8988T (cell line): ENCODE results near the gene CROCC2.

ENCODE experiments used
- DNase-seq: peaks from one replicate; pipeline ENCODE4 v3.0.0; 2011

Gene CROCC2

GRCh38 chr2:240911641-240912265 is 5.6 kb downstream of the CROCC2 start:
- DNase-seq, result no peak

- DNase-seq, result no peak
Measured at GRCh38 chr2:240912878-240913809, 7.0 kb downstream of the CROCC2 start.

DNA sequence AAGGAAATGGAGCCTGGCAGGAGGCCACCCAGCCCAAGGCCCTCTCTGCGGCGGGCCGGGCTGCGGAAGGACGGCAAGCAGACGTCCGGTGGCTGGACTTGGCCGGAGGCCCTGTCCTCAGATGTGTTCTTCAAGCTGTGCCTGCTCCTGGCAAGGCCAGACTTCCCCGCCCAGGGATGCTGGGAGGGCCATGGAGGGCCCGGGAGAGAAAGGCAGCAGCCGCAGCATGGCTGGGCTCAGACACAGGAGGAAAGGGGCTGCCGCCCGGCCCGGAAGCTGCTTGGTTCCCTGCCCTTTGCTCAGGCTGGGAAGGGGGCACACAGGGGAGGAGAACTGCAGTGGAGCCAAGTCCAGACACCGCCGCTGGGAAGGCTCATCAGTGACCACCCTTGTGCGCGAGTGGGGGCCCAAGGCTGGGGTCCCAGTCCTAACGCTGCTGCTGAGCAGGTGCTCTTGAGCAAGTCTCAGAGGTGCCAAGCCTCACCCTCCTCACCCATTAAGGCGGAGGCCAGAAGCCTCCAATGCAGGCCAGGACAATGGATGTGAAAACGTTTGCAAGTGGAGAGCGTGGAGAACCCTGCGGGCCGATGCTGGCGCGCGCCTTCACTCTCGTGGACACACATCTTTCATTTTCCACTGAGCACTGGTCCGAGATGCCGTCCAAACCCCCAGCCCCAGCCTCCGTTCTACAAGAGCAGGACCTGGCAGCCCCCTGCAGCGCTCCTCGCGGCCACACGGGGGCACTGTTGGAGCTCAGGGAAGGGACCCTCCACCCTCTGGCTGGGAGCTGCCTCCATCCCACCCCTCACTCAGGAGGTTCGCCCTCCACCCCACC is 7.9 kb downstream of the CROCC2 start:
- peak; percentile 99 for DNase-seq

GRCh38 chr2:240914645-240915525 is 8.7 kb downstream of the CROCC2 start:
- peak; percentile 92 for DNase-seq

- no peak for DNase-seq
Measured at GRCh38 chr2:240915526-240916341, 9.6 kb downstream of the CROCC2 start.

GRCh38 chr2:240916571-240917008 is 10.5 kb downstream of the CROCC2 start:
- peak; percentile 42 for DNase-seq

DNA sequence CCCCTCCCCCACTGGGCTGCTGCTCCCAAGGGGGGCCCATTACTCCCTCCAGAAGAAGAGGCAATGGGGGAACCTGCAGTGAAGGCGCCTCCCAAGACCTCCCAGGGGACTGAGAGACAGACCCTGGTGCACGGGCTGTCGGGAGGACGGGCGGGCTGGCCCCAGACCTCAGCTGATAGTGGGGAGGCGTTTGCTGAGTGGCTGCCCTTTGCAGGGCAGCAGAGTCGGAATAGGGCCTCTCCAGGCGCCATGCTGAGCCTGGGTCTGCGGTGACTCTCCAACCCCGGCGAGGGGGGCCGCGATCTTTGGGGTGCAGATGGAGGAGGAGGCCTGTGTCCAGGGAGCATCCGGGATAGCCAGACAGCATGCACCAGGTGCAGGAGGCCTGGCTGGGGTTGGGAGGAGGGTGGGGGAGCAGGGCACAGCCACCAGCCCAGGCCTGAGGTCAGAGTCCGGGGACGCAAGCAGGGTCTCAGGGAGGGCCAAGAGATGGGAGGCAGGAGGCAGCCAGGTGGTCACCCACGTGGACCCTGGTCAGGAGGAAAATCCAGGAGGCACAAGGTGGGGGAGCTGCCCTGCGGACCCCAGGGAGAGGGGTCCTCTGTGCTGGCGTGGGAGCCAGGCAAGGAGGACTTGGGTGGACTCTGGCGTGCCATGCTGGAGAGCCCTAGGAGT is 11.0 kb downstream of the CROCC2 start:
- DNase-seq, result peak; percentile 32

DNA sequence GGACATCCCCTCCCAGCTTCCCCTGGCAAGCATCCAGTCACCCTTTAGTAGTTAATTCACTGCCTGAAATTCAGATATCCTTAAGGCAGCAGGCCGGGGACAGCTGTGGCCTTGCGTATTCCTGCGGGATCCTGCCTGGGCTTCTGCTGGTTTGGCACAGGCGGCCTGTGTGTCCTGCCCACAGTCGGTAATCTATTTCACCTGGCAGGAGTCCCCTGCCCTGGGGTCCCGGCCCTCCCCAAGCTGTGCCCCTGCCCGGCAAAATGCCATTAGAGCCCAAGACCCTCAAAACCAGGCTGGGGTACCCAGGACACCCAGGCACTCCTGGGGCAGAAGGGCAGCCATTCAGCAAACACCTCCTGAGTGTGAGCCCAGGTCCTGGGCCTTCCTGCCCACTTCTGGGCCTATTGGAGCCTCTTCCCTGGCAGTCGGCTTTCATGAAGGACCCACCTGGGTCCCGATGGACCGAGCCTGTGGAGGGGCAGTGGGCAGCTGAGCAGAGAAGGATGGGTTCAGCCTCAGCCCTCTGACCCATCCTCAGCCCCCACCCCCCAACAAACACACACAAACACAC is 11.6 kb downstream of the CROCC2 start:
- peak; percentile 56 for DNase-seq

- peak; percentile 24 for DNase-seq
Measured at GRCh38 chr2:240918258-240919091, 12.3 kb downstream of the CROCC2 start.

- peak; percentile 42 for DNase-seq
Measured at GRCh38 chr2:240919161-240919781, 13.1 kb downstream of the CROCC2 start.

- DNase-seq, result peak; percentile 23
Measured at GRCh38 chr2:240919786-240920782, 13.9 kb downstream of the CROCC2 start.

DNA sequence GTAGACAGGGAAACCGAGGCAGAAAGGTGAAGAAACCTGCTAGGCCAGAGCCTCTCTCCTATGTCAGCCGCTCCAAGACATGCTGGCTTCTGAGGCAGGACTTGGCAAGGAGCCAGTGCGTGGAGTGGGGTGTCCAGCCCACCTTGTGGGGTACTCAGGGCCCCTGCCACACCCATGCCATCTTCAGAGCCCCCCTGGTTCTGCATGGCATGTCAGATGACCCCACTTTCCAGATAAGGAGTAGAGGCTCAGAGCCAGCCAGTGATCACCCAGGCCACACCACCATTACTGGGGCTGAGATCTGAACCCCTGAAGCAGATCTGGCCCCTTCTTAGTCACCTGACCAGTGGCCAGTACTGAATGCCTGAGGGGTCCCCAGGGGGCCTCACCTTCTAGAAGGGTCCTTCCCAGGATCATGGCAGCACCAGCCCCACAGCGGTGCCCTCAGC is 14.7 kb downstream of the CROCC2 start:
- DNase-seq, result no peak

DNA sequence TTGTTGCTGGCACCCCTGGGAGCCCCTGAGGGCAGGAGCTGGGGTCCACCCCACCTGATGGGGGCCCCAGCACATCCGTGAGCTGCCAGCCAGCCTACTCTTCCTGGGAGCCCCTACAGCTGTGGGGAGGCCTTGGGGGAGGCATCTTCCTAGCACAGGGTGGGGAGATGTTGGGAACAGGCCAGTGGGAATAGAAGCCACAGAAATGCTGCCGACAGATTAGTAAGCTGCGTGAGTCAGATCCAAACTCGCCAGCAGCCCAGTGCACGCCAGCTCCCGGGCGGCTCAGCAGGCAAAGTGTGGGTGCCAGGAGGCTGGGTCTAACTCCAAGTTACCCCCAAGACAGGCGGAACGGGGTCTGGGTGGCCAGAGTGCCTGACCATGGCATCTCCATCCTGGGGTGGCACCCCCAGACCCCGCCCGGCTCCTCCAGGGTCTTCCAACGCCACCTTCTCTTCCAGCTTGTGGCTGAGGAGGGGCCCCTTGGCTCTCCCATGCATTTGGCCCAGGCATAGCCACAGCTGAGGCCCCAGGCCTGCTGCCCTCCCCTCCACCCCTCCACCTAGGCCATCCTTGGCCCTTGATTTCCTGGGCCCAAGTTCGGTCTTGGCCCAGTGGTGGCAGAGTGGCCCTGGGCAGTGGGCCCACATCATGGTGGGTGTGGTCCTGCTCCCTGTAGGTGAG is 15.3 kb downstream of the CROCC2 start:
- DNase-seq, result peak; percentile 96

GRCh38 chr2:240921995-240922244 is 15.8 kb downstream of the CROCC2 start:
- no peak for DNase-seq

DNA sequence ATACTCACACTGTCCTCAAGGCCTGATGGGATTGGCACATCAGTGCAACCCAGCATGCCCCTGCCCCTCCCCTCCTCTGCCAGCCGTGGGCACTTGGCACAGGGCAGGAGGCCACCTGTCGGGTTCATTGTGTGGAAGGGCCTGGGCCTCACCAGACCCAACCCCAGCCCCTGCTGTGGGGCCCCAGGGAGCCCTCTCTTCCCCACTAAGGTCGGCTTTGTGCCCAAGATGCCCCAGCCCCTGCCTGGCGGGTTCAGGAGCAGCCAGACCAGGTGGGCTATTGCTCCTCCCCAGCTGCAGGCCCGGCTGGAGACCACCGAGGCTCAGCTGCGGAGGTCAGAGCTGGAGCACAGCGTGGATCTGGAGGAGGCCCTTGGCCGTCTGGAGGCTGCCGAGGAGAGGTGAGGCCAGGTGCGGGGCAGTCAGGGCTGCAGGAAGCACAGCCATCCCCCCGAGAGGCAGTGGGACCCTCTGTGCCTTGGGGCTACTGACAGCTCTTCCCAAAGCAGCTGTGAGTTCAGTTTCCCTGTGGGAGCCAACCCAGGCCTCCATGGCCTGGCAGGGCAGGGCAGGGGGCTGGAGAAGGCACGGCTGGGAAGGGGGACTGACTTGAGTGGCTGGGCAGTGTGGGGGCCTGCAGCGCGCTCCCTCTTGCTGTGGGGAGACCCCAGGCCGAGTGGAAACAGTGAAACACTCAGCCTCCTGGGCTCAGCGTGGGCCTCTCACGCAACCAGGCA is 16.3 kb downstream of the CROCC2 start:
- DNase-seq, result peak; percentile 26

DNA sequence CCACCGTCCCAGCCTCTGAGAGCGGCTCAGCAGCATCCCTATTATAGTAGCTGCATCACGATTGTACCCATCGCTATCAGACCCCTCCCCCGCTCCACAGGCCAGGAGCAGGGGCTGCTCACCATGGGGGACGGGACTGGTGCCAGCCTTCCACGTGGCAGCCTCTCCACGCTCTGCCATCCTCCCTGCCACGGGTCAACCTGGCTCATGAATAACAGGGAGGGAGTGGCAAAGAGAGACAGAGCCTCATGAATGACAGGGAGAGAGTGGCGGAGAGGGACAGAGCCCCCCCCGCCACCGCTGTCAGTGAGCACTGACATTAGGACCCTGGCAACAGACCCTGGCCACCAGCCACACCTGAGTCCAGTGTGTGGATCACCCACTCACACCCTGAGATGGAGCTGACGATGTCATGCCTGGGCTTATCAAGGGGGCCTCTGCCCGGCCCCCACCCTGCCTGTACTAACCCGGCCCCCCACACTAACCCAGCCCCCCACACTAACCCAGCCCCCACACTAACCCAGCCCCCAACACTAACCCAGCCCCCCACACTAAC is 16.9 kb downstream of the CROCC2 start:
- DNase-seq, result no peak
